IMR-90 (cell line): Measurements from ENCODE around the gene C17orf67. TPM values are rescaled to one million over a fixed set of nuclear protein-coding genes. Genes with fewer than 3 reads are reported as not detected.

Experiments
- ATAC-seq: fragments of 200-7000 bp; cut with Tn5 transposase; 2 replicates; pipeline ENCODE4 v1.9.1; 2020; ENCODE audit warnings: low read depth, mild to moderate bottlenecking, moderate library complexity
- BruUV-seq: library from RNA; stranded (reverse); fragments of 400-500 nt; replicated peaks from 2 replicates; lab custom pipeline; 2021; lab: Mats Ljungman, UMichigan
- CTCF ChIA-PET: fragments of 300-600 bp; formaldehyde crosslinking; extraction: SDS; loops from one replicate; lab custom pipeline; 2021; ENCODE audit warnings: antibody characterized with exemption; lab: Yijun Ruan, JAX
- POLR2A ChIA-PET: fragments of 300-600 bp; sonication (Branson Sonifier 250); formaldehyde crosslinking; loops from one replicate; lab custom pipeline; 2022; ENCODE audit warnings: antibody characterized with exemption; ENCODE audit not compliant: unreplicated experiment; lab: Charles Lee
- DNase-seq: peaks from one replicate; pipeline ENCODE4 v3.0.0; 2013
- H2AFZ ChIP-seq: replicated peaks from 2 replicates; pipeline ENCODE3; 2013; ENCODE audit warnings: low read length, mild to moderate bottlenecking; ENCODE audit not compliant: poor library complexity
- H2AK5ac ChIP-seq: 2 replicates; pipeline ENCODE4 v1.6.1; 2013; ENCODE audit warnings: low read depth, low read length, inconsistent platforms
- H2AK9ac ChIP-seq: replicated peaks from 2 replicates; pipeline ENCODE3; 2013; ENCODE audit warnings: mild to moderate bottlenecking, low read depth, low read length, moderate library complexity; ENCODE audit not compliant: poor library complexity
- H2BK120ac ChIP-seq: 2 replicates; pipeline ENCODE4 v1.6.1; 2013; ENCODE audit warnings: low read depth, low read length, inconsistent platforms
- H2BK15ac ChIP-seq: 3 replicates; pipeline ENCODE4 v1.6.1; 2013; ENCODE audit warnings: low read depth, low read length, inconsistent platforms
- H2BK20ac ChIP-seq: 2 replicates; pipeline ENCODE4 v1.6.1; 2013; ENCODE audit warnings: low read depth, mild to moderate bottlenecking, inconsistent platforms, low read length, moderate library complexity
- H2BK5ac ChIP-seq: 2 replicates; pipeline ENCODE4 v1.6.1; 2013; ENCODE audit warnings: mild to moderate bottlenecking, low read depth, low read length, inconsistent platforms; ENCODE audit not compliant: poor library complexity, severe bottlenecking
- H3K14ac ChIP-seq: replicated peaks from 2 replicates; pipeline ENCODE4 v1.6.1; 2013; ENCODE audit warnings: low read depth, low read length, inconsistent platforms
- H3K18ac ChIP-seq: 2 replicates; pipeline ENCODE4 v1.6.1; 2013; ENCODE audit warnings: low read depth, low read length, control low read depth
- H3K23ac ChIP-seq: 2 replicates; pipeline ENCODE4 v1.6.1; 2013; ENCODE audit warnings: low read depth, low read length, inconsistent platforms
- H3K27ac ChIP-seq: 2 replicates; pipeline ENCODE4 v1.5.1; 2013; ENCODE audit warnings: mild to moderate bottlenecking, control low read depth, low read length; ENCODE audit not compliant: insufficient read depth
- H3K27me3 ChIP-seq: 2 replicates; pipeline ENCODE4 v1.6.1; 2013; ENCODE audit warnings: low read length; ENCODE audit not compliant: control insufficient read depth, insufficient read depth
- H3K36me3 ChIP-seq: 2 replicates; pipeline ENCODE4 v1.6.1; 2013; ENCODE audit warnings: low read length, mixed read lengths; ENCODE audit not compliant: control insufficient read depth, insufficient read depth
- H3K4ac ChIP-seq: 2 replicates; pipeline ENCODE4 v1.6.1; 2013; ENCODE audit warnings: low read depth, low read length, inconsistent platforms
- H3K4me1 ChIP-seq: 2 replicates; pipeline ENCODE4 v1.6.1; 2013; ENCODE audit warnings: low read length, mixed read lengths; ENCODE audit not compliant: control insufficient read depth, insufficient read depth
- H3K4me2 ChIP-seq: 2 replicates; pipeline ENCODE4 v1.6.1; 2013; ENCODE audit warnings: low read depth, mild to moderate bottlenecking, control low read depth, low read length, moderate library complexity
- H3K4me3 ChIP-seq: 2 replicates; pipeline ENCODE4 v1.5.1; 2013; ENCODE audit warnings: low read depth, mild to moderate bottlenecking, control low read depth, low read length, moderate library complexity; ENCODE audit not compliant: insufficient read depth
- H3K56ac ChIP-seq: 2 replicates; pipeline ENCODE4 v1.6.1; 2013; ENCODE audit warnings: low read length, inconsistent platforms; ENCODE audit not compliant: insufficient read depth; ENCODE audit errors: extremely low read depth
- H3K79me1 ChIP-seq, 2 experiments: 2 replicates each; pipeline ENCODE4 v1.6.1; 2013; ENCODE audit warnings: low read length in 2 of 2, inconsistent platforms in 1 of 2, low read depth in 1 of 2
- H3K9ac ChIP-seq: 2 replicates; pipeline ENCODE4 v1.6.1; 2013; ENCODE audit warnings: low read depth, low read length, control low read depth
- H3K9me1 ChIP-seq: 2 replicates; pipeline ENCODE4 v1.6.1; 2013; ENCODE audit warnings: low read length, inconsistent platforms; ENCODE audit not compliant: insufficient read depth
- H3K9me3 ChIP-seq: 2 replicates; pipeline ENCODE4 v1.6.1; 2013; ENCODE audit warnings: low read length; ENCODE audit not compliant: control insufficient read depth, insufficient read depth
- H4K20me1 ChIP-seq: 2 replicates; pipeline ENCODE4 v1.6.1; 2013; ENCODE audit warnings: low read length, inconsistent platforms; ENCODE audit not compliant: insufficient read depth
- H4K5ac ChIP-seq: 2 replicates; pipeline ENCODE4 v1.6.1; 2013; ENCODE audit warnings: mild to moderate bottlenecking, low read depth, low read length, control low read depth
- H4K8ac ChIP-seq, 2 experiments: 2 replicates each; pipeline ENCODE4 v1.6.1; 2013; ENCODE audit warnings: low read depth in 2 of 2, low read length in 2 of 2, control low read depth in 1 of 2, inconsistent platforms in 1 of 2
- H4K91ac ChIP-seq: 2 replicates; pipeline ENCODE4 v1.6.1; 2013; ENCODE audit warnings: low read depth, low read length, inconsistent platforms; ENCODE audit not compliant: insufficient read depth
- CEBPB ChIP-seq: IDR thresholded peaks from 2 replicates; pipeline ENCODE4 v1.6.1; 2012; ENCODE audit warnings: low read depth, low read length, improper control_type of control experiment
- WGBS, 2 experiments: methylation state at CpG; one replicate each; pipeline versions ENCODE4 v1.1.5 to v1.1.7; 2013; ENCODE audit warnings: missing lambda C conversion rate in 2 of 2; ENCODE audit not compliant: insufficient read length in 1 of 2; ENCODE audit errors: extremely low coverage in 2 of 2; 5-methylcytosine and 5-hydroxymethylcytosine counted together
- dilution Hi-C: fragments of 300-500 bp; cut with HindIII; formaldehyde crosslinking; loops from one replicate; pipeline ENCODE4 v1.14.3; 2018; ENCODE audit warnings: low sequenced_read_pairs; ENCODE audit not compliant: unreplicated experiment
- in situ Hi-C: fragments of 300-500 bp; cut with MboI; formaldehyde crosslinking; loops from 3 replicates; pipeline ENCODE4 v1.14.3; 2019; ENCODE audit warnings: low sequenced_read_pairs, inconsistent platforms, mixed read lengths
- intact Hi-C: fragments of 100-400 bp; cut with micrococcal nuclease; formaldehyde crosslinking; loops from 2 replicates; pipeline ENCODE4 v1.10.0; 2022
- microRNA-seq, 2 experiments: library from miRNA; stranded (forward) in 1 of 2; unstranded in 1 of 2; fragments of 10-50 nt in 1 of 2; fragments of <30 nt in 1 of 2; gene quantifications in 1 of 2; microRNA quantifications in 1 of 2; one replicate each; pipeline versions ENCODE3 to v1.1.0; 2013 to 2020; ENCODE audit not compliant: insufficient read depth in 1 of 2, insufficient read length in 1 of 2, unreplicated experiment in 1 of 2
- polyA plus RNA-seq, 3 experiments: library from polyadenylated mRNA; depleted of rRNA; stranded (reverse); fragments of >200 nt; gene quantifications; 2 replicates each; pipeline ENCODE4 v1.2.3, GENCODE V29; 2012; ENCODE audit warnings: low replicate concordance in 1 of 3
- small RNA-seq, 5 experiments: library from RNA; depleted of rRNA; stranded (forward); fragments of <200 nt; gene quantifications; one replicate each; pipeline ENCODE3, GENCODE V24; 2012
- total RNA-seq: library from RNA; depleted of rRNA; stranded (reverse); fragments of >200 nt; gene quantifications from 2 replicates; pipeline ENCODE4 v1.2.3, GENCODE V29; 2012; rRNA removed
- TF ChIP-seq, protein P1 (sequence below): fragments of 150-350 bp; IDR thresholded peaks from 2 replicates; pipeline ENCODE4 v1.6.1; 2016; ENCODE audit warnings: low read depth, mild to moderate bottlenecking, low read length, moderate library complexity, borderline replicate concordance

Gene C17orf67
- total and polyA plus RNA-seq, 2 of the 4 experiments (the other 2 are of a cell fraction): 0.18 to 1.1 TPM

DNA sequence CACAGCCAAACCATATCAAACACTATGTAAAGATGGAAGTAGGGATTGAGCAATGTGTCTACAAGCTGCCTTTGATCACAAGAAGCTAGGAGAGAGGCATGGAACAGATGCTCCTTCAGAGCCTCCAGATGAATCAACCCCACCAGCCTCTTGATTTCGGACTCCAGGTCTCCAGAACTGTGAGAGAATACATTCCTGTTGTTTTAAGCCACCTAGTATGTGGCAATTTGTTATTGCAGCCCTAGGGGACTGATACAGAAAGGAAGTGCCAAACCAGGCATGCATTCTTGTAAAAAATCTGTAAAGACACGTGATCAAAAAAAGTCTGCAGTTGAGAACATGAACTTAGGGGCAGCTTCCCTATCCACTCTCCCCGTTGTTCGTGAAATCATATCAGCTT, 91.1 kb downstream of the C17orf67 start:
- ChIA-PET CTCF (no interaction called here), POLR2A (no interaction called here)
- in situ Hi-C loops (no loop called here), dilution Hi-C loops (no loop called here), intact Hi-C loops (no loop called here)
- H3K23ac ChIP-seq: no peak overlapping the region
- no peak overlapping the region for H3K18ac ChIP-seq
- H3K27me3 ChIP-seq: no peaks in the 10 kb centered on the region
- no peak overlapping the region for H3K27ac ChIP-seq
- H4K91ac ChIP-seq: no peak overlapping the region
- H2BK120ac ChIP-seq: no peak overlapping the region
- WGBS, 2 experiments: 88% methylated on average over 2 of the region's 4 CpGs; no CpG with 5 or more reads in 1 of the 2 experiments
- H3K4ac ChIP-seq: no peak overlapping the region
- H2AK9ac ChIP-seq: no peak overlapping the region
- 0 out of 2 replicates have a peak, but pooled peaks have one; percentile 14 for TF ChIP-seq CEBPB
- TF ChIP-seq, protein P1, sequence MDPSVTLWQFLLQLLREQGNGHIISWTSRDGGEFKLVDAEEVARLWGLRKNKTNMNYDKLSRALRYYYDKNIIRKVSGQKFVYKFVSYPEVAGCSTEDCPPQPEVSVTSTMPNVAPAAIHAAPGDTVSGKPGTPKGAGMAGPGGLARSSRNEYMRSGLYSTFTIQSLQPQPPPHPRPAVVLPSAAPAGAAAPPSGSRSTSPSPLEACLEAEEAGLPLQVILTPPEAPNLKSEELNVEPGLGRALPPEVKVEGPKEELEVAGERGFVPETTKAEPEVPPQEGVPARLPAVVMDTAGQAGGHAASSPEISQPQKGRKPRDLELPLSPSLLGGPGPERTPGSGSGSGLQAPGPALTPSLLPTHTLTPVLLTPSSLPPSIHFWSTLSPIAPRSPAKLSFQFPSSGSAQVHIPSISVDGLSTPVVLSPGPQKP: no peak
- BruUV-seq: no TSS peak
- no peak overlapping the region for H2AFZ ChIP-seq
- DNase-seq (no peak), ATAC-seq (no peak)
- H3K14ac ChIP-seq: no peak overlapping the region
- no peak overlapping the region for H2BK15ac ChIP-seq
- no peaks in the 10 kb centered on the region for H3K79me1 ChIP-seq
- H3K9me3 ChIP-seq: peaks cover 2% of the 10 kb centered on the region; the same call in 1 of the 2 replicates
- no peak overlapping the region for H3K9ac ChIP-seq
- no peak overlapping the region for H2BK5ac ChIP-seq
- H4K8ac ChIP-seq: no peak overlapping the region
- no peaks in the 10 kb centered on the region for H3K36me3 ChIP-seq
- H3K9me1 ChIP-seq: peaks cover 2% of the 10 kb centered on the region; the same call in 1 of the 2 replicates
- H3K4me2 ChIP-seq: no peak overlapping the region
- H4K5ac ChIP-seq: no peak overlapping the region
- peaks cover 14% of the 10 kb centered on the region for H3K4me1 ChIP-seq
- no peak overlapping the region for H3K56ac ChIP-seq
- H4K20me1 ChIP-seq: no peaks in the 10 kb centered on the region
- H2AK5ac ChIP-seq: no peak overlapping the region
- no peak overlapping the region for H2BK20ac ChIP-seq
- H3K4me3 ChIP-seq: no peak overlapping the region

Small RNAs within 50 kb of the gene (microRNA-seq; reads per million reads assigned to microRNA genes)
- gene RNU6-1158P (ENCODE audit: insufficient read depth, insufficient read length): not detected

Small RNAs within 50 kb of the gene (small RNA-seq; reads per million reads assigned to genes)
- 0 reads per million in 5 experiments for gene RNU6-1158P

Other genes starting within 250 kb of the C17orf67 start
- 11.7 and 13.1 TPM in 2 replicates for gene NOG, start 240.2 kb downstream of the C17orf67 start, total RNA-seq
- 13.1 and 16.3 TPM in 2 replicates for gene NOG, start 240.2 kb downstream of the C17orf67 start, polyA plus RNA-seq (2012; rRNA removed)
- 4.7 and 5.0 TPM in 2 replicates for gene DGKE, start 231 bp upstream of the C17orf67 start, total RNA-seq
- gene DGKE, start 231 bp upstream of the C17orf67 start, polyA plus RNA-seq (2012; rRNA removed): 2.4 and 3.9 TPM in 2 replicates
- gene TRIM25, start 80.1 kb upstream of the C17orf67 start, total RNA-seq: 25.5 and 28.9 TPM in 2 replicates
- 27.5 and 29.9 TPM in 2 replicates for gene TRIM25, start 80.1 kb upstream of the C17orf67 start, polyA plus RNA-seq (2012; rRNA removed)
- gene COIL, start 127.1 kb upstream of the C17orf67 start, total RNA-seq: 13.3 and 21.7 TPM in 2 replicates
- gene COIL, start 127.1 kb upstream of the C17orf67 start, polyA plus RNA-seq (2012; rRNA removed): 4.3 and 5.2 TPM in 2 replicates
- gene SCPEP1, start 144.2 kb upstream of the C17orf67 start, total RNA-seq: 16.5 and 16.7 TPM in 2 replicates
- 29.8 and 32.1 TPM in 2 replicates for gene SCPEP1, start 144.2 kb upstream of the C17orf67 start, polyA plus RNA-seq (2012; rRNA removed)